Amygdala (tissue), 56 donors: Measurements from ENCODE around the gene SYNE1.

Source experiments
- DNase-seq, 56 donors: peaks; one replicate each; lab custom pipeline; 2025; lab: John Stamatoyannopoulos, UW

SYNE1 gene

DNA sequence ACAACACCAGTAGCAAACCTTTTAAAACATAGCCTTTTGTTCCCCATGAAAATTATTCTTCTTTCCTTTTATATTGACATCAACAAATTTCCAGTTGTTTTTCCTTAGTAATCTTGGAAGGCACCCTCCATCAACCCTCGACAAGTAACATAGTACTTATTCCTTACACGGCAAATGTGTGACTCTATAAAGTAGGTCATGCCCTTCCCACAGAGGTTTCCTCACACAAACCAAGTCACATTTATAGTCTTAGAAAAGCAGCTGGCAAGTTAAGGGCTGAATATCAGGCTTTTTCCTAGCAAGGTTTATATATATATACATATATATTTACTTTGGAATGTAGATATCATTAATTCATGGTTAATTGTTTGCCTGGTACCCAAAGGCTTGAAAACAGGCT is 371.5 kb downstream of the SYNE1 start:
- DNase-seq = no peak

DNA sequence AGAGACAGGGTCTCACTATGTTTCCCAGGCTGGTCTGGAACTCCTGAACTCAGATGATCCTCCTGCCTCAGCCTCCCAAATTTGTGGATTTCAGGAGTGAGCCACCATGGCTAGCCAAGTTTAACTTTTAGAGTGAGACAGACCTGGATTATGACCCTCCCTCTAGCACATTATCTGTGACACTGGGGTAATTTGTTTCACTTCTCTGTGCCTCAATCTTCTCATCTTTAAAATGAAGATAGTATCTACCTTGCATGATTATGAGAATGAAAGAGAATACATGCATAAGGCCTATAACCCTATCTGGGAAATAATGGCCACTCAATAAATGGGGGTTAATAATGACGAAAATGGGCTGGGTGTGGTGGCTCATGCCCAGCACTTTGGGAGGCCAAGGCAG is 373.6 kb downstream of the SYNE1 start:
- DNase-seq = no peak

DNA sequence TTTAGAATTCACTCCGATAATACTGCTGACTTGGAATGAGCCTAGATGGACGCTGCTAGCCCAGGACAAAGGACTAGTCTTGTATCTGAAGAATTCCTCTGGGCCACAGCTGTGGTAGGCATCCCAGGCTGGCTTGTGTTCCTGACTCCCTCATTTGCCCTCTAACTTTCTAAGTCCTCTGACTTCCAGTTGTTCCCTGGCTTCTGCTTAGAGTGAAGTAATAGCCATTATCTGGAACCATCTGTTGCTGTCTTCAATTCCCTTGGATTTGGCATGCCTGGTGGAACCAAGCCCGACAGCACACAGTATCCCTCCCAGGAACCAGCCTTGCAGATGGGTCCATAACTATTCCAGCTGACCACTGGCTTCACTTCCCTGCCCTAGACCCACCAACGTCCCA is 376.0 kb downstream of the SYNE1 start:
- peak in 1 of 56 donors; percentile 4 for DNase-seq

DNA sequence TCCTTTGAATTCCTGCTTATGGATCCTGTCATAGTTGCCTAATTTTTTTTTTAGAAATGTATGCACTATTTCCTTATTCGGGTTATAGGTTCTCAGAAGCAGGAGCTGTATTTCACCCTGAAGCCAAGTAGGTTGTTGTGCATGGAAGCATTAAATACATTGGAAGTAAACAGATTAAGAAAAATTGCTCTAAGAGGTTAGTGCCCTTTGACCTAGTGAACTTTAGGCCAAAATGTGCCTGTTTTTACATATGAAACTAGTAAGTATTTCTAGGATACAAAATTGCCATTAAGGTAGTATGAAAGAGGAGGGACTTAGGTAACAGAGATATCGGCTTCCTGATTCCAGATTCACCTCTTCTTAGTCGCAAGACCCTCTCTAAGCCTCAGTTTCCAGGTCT is 377.9 kb downstream of the SYNE1 start:
- DNase-seq = no peak

DNA sequence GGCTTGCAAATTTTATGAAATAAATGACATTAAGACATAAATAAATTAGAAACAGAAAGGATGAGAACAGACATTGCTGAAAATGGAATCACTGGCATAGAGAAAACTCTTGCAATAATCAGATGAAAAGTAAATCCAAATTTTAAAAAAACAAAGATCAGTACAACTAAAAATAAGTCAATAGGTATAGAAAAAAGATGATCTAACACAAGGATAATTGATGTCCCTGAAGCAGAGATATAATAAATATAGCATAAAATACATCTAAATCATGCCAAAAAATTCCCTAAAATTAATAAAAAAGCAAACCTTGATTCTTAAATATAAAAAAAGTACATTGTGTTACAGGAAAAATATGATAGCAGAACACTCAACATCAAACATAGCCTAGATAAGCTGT is 379.6 kb downstream of the SYNE1 start:
- DNase-seq = no peak

DNA sequence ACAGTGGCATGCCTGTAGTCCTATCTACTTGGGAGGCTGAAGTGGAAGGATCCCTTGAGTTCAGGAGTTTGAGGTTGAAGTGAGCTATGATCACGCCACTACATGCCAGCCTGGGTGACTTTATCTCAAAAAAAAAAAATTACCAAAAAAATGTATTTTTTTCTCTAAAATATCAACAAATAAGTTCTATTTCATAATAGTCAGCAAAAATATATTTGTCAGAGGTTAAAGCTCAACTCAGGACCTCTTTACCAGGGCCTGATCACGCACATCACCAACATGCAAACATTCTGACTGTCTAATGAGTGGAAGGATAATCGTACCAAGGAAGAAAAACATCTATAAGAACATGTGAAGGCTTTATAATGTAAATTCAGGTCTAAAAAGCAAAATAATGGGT is 387.0 kb downstream of the SYNE1 start:
- no peak for DNase-seq

DNA sequence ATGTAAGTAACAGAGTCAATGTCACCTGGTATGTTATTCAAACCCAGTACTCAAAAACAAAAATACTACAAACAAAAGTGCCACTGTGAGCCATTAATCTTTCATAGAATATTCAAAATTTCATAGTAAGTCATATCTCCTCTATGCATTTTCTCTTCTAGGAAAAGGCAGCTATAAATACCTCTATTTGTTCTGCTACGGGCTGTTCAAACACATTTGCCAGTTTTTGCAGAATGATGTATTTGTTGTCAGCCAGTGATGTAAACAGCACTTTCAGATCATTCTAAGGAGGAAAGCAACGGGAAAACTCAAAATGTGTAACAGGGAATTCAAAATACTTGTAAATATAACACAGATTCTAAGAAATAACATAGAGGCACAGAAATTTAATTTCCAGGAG is 388.2 kb downstream of the SYNE1 start:
- no peak for DNase-seq

DNA sequence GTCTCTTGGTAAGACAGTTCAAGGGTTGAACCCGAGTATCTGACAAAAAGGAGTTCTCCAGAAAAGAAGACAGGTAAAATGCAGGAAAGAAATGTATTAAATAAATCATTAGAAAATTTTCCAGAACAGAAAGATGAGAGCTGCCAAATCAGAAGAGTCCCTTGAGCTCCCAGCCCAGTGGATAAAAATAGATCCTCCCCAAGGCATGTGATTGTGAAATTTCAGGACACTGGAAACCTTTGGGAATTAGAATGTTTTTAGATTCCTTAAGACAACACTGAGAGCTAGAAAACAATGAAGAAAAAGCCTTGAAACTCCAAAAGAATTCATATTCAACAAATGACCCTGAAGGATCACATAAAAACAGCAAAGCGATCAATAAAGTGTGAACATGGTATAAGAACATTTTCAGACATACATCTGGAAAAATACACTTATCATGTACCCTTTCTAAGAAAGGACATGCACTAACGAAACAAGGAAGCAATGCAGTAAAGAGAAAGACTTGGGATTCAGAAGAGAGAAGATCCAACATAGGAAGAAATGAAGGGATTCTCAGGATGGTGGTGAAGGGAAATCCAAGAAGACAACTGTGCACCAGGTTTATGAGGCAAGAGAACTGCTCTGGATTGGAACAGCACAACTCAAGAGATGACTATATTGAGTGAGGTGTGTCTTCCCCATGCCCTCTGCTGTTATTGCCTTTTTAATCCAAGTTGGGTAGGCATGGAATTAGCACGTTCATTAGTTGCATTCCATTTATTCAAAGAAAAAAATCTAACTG is 390.4 kb downstream of the SYNE1 start:
- DNase-seq = no peak

DNA sequence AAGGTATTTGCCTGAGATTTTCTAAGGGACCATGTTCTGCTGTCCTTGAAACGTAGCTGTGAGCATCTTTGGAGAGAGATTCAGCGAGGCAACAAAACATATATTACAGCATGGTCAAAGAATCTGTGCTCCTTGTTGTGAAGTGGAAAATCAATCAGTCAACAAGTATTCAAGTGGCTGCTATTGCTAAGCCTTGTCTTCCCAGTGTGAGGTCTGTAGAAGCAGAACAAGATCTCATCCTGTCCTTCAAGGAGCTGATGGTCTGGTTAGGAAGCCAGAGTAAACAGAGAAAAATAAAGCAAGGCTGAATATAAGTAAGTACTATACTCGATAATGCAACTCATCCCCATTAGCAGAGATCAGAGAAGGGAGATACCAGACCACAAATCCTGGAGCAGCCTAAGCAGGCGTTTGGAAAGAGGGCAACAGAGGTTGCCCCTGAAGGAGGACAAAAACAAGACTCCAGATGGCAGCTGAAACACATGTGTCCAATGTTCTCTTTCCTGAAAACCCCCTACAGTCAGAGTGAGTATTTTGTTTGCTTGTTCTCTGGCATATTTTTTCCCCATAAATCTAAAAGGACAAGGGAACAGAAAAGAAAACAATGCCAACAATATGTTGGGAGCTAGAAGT is 392.0 kb downstream of the SYNE1 start:
- no peak for DNase-seq

GRCh38 chr6:152241013-152241766 is 396.0 kb downstream of the SYNE1 start:
- DNase-seq = no peak

- no peak for DNase-seq
Measured at GRCh38 chr6:152240436-152240835, 396.7 kb downstream of the SYNE1 start.

- peak in 4 of 56 donors; percentile 4 to 10 (median 8) for DNase-seq
Measured at GRCh38 chr6:152236370-152237097, 400.6 kb downstream of the SYNE1 start.

DNA sequence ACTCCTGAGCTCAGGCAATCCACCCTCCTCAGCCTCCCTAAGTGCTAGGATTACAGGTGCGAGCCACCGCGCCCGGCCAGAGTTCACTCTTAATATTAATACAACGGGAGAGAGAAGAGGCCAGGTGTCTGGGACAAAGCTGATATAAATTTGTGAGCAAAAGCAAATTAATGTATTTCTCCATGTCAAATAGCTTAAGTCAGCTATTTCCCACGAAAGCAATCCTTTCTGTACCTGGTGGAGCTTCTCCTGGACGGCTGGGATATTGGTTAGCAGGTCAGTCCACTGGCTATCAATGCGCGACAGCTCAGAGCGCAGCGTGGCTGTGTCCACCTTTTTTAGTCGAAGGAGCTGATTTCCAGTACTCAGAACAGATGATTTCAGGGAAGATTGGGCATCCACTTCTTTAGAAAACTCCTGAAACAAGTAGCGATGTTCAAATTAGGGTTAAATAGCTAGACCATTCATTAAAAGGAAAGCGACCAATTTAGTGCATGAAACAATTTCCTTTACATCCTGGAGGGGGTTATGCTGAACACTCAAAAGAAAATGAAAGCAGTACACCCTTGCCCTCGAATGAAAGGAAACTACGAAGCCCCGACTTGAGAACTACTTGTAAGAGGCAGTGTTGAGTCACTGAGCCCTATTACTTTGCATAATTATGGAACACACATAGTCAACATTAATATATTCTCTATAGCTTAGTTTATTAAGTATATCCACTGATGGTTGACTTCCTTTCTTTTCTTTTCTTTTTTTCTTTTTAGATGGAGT is 403.4 kb downstream of the SYNE1 start:
- DNase-seq = no peak

DNA sequence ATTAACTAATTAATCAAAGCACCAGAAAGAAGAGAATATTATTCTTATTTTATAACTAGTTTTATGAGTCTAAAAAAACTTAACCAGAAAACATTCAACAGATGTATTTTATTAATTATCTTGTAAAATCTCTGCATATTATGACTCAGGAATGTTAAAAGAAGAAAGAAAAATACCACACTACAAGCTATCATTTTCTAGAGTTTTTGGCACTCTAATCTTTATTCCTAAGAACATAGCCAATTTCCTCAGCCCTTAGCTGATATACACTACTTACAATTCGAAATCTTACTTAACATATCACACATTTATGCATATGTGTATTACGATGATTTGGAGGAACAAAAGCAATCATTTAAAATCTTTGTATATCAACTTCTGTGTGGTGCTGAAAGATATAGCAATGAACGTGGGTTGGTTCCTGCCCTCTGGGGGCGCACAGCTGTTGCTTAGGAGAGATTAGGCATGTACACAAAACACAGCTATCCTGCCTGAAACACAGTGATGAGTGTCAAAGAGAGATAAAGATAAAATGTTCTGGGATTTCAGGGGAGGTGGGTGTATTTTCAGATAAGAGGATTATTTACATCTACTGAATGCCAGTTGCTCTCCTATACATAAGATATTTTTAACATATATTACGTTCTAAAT is 404.5 kb downstream of the SYNE1 start:
- peak in 3 of 56 donors; percentile 1 to 7 (median 7) for DNase-seq

- no peak for DNase-seq
Measured at GRCh38 chr6:152229330-152229729, 407.8 kb downstream of the SYNE1 start.

- DNase-seq = no peak
Measured at GRCh38 chr6:152226119-152226518, 411.0 kb downstream of the SYNE1 start.

GRCh38 chr6:152225241-152225934 is 411.8 kb downstream of the SYNE1 start:
- DNase-seq = peak in 1 of 56 donors; percentile 4

DNA sequence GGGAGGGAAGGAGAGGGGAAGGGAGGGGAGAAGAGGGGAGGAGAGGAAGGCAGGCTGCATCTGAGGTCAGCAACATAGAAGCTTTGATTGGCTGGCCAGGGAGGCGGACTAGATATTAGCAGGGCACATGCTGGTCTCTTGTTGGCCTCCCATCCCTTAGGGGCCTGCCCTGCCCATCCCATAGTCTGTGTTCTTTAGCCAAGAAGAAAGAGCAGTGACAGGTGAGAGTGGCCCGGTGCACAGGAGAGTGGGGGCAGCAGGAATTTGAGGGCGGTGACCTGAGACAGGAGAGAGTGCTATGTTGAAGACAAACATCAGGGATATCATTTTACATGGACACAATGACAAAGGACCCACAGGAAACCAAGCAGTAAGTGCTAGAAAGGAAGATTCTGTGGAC is 413.5 kb downstream of the SYNE1 start:
- DNase-seq = no peak
